NCI-H2196 (cell line): ENCODE measurements around the gene KLHL29.

Source experiments
- DNase-seq: peaks from one replicate; lab custom pipeline; 2025; ENCODE audit not compliant: unreplicated experiment; lab: John Stamatoyannopoulos, UW

KLHL29 gene

GRCh38 chr2:23394700-23395099 lies 9.7 kb downstream of the KLHL29 start:
- DNase-seq: no peak

- DNase-seq: no peak
These were observed 12.5 kb downstream of the KLHL29 start for GRCh38 chr2:23397478-23397877.

GRCh38 chr2:23399674-23400261 lies 14.8 kb downstream of the KLHL29 start:
- no peak for DNase-seq

GRCh38 chr2:23400703-23401102 lies 15.7 kb downstream of the KLHL29 start:
- no peak for DNase-seq

- no peak for DNase-seq
These were observed 16.6 kb downstream of the KLHL29 start for GRCh38 chr2:23401427-23402204.

GRCh38 chr2:23402205-23402740 lies 17.3 kb downstream of the KLHL29 start:
- no peak for DNase-seq

- peak; percentile 25 for DNase-seq
These were observed 19.4 kb downstream of the KLHL29 start for GRCh38 chr2:23404426-23404825.

- no peak for DNase-seq
These were observed 24.3 kb downstream of the KLHL29 start for GRCh38 chr2:23409248-23409647.

GRCh38 chr2:23410596-23410995 lies 25.6 kb downstream of the KLHL29 start:
- DNase-seq: no peak

GRCh38 chr2:23411752-23412431 lies 26.9 kb downstream of the KLHL29 start:
- DNase-seq: no peak

- DNase-seq: no peak
These were observed 27.7 kb downstream of the KLHL29 start for GRCh38 chr2:23412556-23413155.

- no peak for DNase-seq
These were observed 28.7 kb downstream of the KLHL29 start for GRCh38 chr2:23413641-23414040.

GRCh38 chr2:23414106-23414505 lies 29.1 kb downstream of the KLHL29 start:
- DNase-seq: no peak

GRCh38 chr2:23414871-23415270 lies 29.9 kb downstream of the KLHL29 start:
- no peak for DNase-seq

GRCh38 chr2:23417310-23417709 lies 32.3 kb downstream of the KLHL29 start:
- DNase-seq: no peak

GRCh38 chr2:23418056-23418455 lies 33.1 kb downstream of the KLHL29 start:
- DNase-seq: no peak

- no peak for DNase-seq
These were observed 33.5 kb downstream of the KLHL29 start for GRCh38 chr2:23418461-23418911.

GRCh38 chr2:23419171-23420090 lies 34.5 kb downstream of the KLHL29 start:
- no peak for DNase-seq

GRCh38 chr2:23420091-23420839 lies 35.3 kb downstream of the KLHL29 start:
- no peak for DNase-seq
